Hepatocyte (in vitro differentiated cells): ENCODE measurements around the gene SCARF1.

ENCODE experiments used
- CTCF ChIP-seq: fragments of 200-600 bp; sonication (generic); IDR thresholded peaks from 2 replicates; pipeline ENCODE4 v1.5.1; 2016; ENCODE audit warnings: antibody characterized with exemption, mild to moderate bottlenecking; ENCODE audit not compliant: poor library complexity
- EZH2 ChIP-seq: fragments of 200-600 bp; sonication (generic); IDR thresholded peaks from 2 replicates; pipeline ENCODE4 v1.6.1; 2016; ENCODE audit warnings: antibody characterized with exemption, mild to moderate bottlenecking, borderline replicate concordance
- EZH2phosphoT487 ChIP-seq: fragments of 200-600 bp; sonication (generic); IDR thresholded peaks from one replicate; pipeline ENCODE4 v1.6.1; 2018; ENCODE audit warnings: antibody characterized with exemption, mild to moderate bottlenecking, low read depth, moderate library complexity; ENCODE audit not compliant: unreplicated experiment, severe bottlenecking

GRCh38 chr17:1673041-1673785 is 27.7 kb upstream of the SCARF1 start:
- TF ChIP-seq CTCF (no peak), EZH2phosphoT487 (no peak), EZH2 (no peak)
